AG08395 (cell line): ENCODE results near the gene SDK1.
A peak's percentile ranks its signal among the peaks of the same experiment; 100 is the strongest.
"Not testable (repeated sequence)": the region's sequence is repeated elsewhere in the genome, so short reads cannot be mapped to it uniquely, and the experiment has no call there.

ENCODE experiments used
- DNase-seq: peaks from one replicate; pipeline ENCODE4 v3.0.0; 2012; ENCODE audit warnings: mixed read lengths, low spot score

Gene SDK1

DNA sequence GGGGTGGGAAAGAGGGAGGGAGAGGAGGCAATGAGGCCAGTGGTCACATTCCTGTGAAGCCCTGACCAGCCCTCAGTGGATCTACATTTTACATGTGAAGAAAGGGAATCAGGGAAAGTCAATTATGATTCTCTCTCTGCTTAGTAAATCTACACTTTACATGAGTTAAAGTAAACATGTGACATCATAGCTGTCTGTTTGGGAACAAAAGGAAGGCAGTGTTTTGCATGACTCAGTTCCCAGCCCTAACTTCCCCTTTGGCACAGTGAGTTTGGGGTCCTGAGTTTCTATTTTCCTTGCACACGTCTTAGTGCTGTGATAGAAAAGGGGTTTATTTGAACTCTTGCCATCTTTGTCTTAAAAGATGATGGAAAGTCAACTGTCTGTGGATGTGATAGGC lies 615.1 kb downstream of the SDK1 start:
- no peak for DNase-seq

- no peak for DNase-seq
Measured at GRCh38 chr7:3917436-3917835, 616.4 kb downstream of the SDK1 start.

DNA sequence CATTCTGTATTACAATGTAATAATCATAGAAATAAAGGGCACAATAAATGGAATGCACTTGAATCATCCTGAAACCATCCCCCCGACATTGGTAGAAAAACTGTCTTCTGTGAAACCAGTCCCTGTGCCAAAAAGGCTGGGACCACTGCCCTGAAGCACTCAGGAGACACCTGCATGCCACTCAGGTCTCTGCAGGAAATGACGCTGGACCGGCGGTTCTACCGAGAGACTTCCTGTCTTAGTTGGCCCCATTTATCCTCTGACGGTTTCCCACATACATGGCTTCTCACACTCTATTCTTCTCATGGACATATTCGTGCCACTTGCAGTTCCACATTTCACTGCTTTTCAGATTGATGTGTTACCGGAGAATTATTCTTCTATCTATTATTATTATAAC lies 617.5 kb downstream of the SDK1 start:
- no peak for DNase-seq

DNA sequence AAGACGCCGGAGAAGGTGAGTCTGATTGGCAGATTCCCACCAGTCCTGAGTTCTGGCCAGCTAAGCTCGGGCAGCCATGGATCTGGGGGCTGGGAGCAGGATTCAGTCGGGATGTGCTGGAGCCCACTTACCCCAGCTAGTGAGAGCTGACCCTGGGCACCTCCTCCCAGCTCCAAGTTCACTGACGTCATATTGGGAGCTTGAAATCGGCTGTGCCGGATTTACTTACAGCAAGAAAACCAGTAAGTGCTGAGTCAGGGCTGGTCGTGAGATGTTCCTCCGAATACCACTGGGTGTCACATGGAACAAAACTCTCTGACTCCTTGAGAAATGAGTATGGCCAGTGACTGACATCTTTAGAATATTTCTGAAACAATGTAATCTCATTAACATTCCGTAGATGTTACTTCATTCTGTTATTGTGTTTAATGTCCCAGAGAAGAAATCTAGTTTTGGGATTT lies 621.2 kb downstream of the SDK1 start:
- DNase-seq: peak; percentile 4

DNA sequence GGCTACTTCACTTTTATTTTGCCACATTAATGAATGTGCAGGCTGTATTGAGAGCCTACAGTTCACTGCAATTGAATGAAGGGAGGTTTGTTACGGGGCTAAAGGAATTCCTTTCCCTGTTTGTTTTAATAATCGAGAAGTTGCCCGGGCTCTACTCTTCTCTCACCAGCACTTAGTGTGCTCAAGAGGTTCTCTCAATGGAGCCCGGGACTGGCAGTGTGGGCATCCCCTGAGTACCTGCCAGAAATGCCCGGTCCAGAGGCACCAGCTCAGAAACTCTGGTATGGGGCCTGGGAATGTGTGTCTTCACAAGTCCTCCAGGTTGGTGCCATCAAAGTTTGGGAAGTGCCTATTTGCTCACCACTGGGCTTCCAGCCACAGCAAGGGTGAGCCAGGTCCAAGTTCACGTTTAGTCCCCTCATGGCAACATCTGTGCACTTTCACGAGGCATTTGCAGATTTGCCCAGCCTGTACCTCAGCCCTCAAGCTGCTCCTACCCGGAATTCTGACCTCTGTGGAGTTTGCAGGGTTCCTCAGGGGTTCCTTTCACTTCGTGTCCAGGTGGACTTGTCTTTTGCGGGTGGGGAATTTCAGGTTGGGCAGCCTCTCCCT lies 622.4 kb downstream of the SDK1 start:
- DNase-seq: no peak

- no peak for DNase-seq
Measured at GRCh38 chr7:3924277-3924676, 623.2 kb downstream of the SDK1 start.

GRCh38 chr7:3927446-3928110 lies 626.5 kb downstream of the SDK1 start:
- DNase-seq: no peak

- no peak for DNase-seq
Measured at GRCh38 chr7:3928727-3929515, 627.9 kb downstream of the SDK1 start.

GRCh38 chr7:3931843-3932242 lies 630.8 kb downstream of the SDK1 start:
- no peak for DNase-seq

DNA sequence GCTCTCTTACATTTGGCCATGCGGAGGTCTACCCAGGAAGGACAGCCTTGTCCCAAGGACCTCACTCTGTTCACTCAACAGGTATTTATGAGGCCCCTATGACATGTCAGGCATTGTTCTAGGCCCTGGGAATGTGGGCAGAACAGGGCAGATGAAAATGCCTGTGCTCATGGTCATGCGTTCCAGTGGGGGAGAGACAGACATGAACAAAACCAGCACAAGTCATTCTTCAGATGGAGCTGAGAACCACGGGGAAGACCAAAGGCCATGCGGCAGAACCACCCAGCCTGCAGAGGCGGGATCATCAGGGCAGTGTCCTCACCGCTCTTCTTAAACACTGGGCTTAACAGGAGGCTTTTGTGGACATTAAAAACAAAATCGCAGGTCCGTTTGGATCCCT lies 636.1 kb downstream of the SDK1 start:
- no peak for DNase-seq

DNA sequence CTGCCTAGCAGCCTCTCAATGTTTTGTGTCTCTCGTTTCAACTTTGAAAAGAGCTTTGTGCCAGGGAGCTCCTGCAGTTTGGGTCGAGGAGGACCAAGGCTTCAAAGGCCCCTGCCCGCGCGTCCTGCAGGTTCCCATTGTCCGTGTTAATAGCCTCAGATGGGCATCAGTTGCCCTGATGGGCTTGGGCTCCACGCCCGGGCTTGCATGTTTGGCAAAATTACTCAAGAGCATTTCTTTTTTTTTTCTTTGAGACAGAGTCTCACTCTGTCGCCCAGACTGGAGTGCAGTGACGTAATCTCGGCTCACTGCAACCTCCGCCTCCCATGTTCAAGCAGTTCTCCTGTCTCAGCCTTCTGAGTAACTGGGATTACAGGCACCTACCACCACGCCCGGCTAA lies 636.6 kb downstream of the SDK1 start:
- no peak for DNase-seq

DNA sequence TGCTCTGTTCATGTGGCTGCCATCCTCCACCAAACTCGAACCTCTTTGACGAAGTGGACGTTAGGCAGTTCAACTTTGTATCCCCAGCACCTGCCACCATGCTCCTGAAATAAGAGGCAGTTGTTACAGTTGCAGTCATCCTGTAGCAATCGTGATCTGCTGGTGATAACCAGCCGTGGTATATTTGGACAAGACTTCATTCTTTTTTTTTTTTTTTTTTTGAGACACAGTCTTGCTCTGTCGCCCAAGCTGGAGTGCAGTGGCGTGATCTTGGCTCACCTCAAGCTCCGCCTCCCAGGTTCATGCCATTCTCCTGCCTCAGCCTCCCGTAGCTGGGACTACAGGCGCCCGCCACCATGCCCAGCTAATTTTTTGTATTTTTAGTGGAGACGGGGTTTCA lies 640.7 kb downstream of the SDK1 start:
- not testable (repeated sequence) for DNase-seq

GRCh38 chr7:3942276-3942675 lies 641.2 kb downstream of the SDK1 start:
- DNase-seq: no peak

DNA sequence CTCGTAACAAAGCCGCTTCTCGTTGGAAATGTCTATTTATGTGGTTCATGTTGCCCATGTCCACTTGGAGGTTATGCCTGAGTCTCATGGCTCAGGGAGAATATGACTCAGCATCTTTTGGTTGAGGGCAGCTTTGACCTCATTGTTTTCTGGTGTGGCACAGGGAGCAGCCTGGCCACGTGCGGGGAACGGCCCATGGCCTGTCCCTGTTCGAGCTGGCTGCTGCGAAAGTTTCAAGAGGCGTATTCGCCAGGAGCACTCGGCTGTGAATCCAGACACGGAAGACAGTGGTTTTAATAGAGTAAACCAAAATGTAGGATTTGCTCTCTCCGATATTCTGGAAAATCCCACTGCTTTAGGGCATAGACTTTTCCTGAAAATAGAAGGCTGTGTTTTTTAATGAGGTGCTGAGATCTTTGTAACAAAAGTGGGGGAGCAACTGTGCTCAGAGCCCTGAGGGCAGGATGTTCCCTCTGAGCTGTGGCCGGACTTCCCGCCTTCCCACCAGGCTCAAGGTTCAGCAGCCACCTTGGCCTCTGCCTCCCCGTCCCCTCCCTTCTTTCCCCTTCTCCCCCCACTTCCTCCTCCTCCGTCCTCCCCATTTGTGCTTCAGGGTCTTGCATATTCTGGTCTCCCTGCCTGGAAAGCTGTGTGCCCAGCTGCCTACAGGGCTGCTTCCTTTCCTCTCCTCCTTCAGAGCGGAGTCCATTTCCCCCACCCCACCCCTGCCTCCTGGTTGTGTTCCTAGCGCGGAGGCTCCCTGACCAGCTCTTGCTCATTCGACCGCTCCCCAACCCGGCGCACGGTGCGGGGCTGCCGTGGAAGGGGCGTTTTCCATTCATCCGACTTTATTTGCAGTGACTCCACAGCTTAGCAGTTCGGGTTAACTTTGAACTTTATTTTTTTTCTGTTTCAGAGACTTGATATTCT lies 642.0 kb downstream of the SDK1 start:
- DNase-seq: no peak

DNA sequence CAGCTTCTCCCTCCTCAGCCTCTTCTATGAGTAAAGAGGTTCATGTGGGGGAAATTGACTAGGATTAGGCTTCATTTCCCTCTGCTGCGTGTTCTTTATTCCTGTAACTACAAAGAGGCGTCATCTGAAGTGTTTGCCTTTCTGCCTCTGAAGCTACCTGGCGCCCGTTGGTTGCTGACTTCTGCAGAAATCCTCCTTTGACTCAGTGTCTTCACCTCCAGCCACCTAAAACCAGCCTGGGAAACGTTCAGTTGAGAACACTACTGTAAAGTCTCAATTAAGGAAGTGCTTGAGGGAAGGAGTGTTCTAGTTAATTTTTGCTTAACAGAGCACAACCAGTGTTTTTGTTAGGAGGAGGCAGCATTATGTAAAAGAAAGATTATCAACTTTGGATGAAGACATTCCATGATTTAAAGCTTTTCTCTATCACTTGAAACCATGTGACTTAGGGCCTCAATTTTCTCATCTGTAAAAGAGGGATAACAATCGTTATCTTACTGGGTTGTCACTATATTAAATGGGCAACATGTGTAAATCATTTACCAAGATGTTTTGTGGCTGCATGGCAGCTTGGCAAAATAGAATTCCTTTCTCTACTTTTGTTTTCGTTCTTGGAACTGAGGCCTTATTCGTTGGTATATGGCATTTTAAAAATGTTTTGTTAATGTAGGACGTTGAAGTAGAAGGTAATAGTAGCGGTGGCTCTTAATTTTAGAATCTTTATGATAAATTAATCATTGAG lies 642.9 kb downstream of the SDK1 start:
- no peak for DNase-seq

- DNase-seq: no peak
Measured at GRCh38 chr7:3949242-3949640, 648.2 kb downstream of the SDK1 start.

DNA sequence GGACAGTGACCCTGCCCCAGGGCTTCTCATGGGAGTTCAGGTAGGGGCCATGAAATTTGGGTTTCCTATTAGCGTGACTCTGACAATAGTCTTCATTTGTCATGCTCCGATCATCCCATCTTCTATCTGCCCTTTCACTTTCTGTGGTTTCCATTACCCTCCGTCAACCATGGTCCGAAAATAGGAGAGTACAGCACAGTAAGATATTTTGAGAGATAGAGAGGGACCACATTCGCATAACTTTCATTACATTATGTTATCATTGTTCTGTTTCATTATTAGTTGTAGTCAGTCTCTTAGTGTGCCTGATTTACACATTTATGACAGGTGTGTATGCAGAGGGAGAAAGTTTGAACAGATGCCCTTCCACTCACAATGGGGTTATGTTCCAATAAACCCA lies 649.2 kb downstream of the SDK1 start:
- no peak for DNase-seq

DNA sequence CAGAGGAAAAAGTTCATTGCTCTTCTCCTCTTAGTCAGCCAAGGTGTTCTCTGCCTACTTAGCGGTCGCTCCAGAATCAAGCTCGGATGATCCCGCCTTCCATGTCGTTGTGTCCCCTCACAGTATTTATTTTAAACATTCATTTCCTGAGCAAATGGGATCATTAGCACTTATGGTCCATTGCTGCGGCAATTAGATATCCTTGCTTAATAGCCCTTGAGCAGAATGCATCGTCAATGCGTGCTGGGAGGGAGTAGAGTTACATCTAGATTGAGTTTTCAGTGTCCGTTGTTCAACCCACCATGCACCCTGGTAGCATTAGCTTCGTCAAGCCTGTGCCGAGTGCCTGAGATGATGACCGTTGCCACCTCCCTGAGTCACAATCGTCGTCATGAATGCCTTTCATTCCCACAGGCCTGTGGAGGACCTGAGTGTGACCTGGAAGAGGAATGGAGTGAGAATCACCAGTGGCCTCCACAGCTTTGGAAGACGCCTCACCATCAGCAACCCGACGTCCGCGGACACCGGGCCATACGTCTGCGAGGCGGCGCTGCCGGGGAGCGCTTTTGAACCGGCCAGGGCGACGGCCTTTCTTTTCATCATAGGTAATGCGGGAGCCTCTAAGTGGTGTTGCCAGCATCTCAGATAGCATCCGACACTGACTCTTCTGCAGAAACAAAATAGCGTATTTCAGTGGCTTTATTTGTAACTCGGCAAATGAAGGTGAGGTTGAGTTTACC lies 650.4 kb downstream of the SDK1 start:
- DNase-seq: no peak

DNA sequence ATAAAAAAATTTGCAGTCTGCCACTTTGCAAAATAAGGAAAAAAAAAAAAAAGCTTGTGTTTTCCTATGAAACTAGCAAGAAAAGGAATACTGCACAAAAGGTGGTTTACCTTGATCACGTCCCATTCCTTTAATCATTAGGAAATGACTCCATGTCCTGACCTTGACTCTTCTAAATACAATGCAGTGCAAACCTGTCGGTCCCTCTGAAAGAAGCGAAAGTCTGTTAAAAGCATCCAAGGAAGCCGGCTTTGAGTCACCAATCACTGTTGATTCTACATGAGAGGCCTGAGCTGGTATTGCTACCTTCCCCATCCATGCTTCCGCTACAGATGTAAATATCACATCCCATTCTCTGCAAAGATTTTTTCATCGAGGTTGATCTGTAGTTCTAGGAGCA lies 652.1 kb downstream of the SDK1 start:
- DNase-seq: no peak

DNA sequence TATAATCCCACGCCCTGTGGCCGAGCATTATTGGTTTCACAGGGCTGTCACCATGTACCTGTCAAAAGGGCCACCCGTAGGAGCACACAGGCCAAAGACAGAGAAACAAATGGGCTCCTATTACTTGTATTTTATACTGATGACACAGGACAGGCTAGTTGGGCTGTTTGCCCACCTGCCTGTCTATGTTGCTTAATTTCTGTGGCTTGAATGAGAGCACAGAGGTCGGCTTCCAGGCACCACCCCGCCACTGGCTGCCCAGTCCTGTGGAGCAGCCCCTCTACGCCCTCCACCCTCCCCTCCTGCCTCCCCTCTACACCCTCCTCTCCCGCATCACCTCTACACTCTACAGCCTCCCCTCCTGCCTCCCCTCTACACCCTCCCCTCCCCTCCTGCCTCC lies 652.9 kb downstream of the SDK1 start:
- DNase-seq: no peak

DNA sequence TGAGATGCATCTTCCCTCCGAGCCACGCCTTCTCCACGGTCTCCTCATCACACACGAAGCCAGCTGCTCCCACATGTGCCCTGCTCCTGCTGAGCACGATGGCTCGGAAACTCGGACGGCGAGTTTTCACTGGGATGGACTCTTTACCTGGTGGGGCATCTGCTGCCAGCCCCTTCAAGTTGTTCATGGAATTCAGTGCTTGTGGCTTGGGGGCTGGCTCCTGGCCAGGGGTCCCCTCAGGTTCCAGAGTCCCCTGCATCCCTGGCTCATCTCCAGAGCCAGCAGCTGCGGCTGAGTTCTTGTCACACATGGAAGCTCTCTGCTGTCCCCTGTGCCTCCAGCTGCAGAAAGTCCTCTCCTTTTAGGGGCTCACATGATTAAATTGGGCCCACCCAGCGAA lies 654.0 kb downstream of the SDK1 start:
- no peak for DNase-seq
